IPS-15b (cell line): ENCODE measurements around the gene PISD.
"Not testable (repeated sequence)": the region's sequence is repeated elsewhere in the genome, so short reads cannot be mapped to it uniquely, and the experiment has no call there.

Experiments
- H3K27me3 ChIP-seq: one replicate; pipeline ENCODE4 v1.6.1; 2013; ENCODE audit warnings: low read length; ENCODE audit not compliant: control insufficient read depth, insufficient read depth
- H3K36me3 ChIP-seq: one replicate; pipeline ENCODE4 v1.6.1; 2013; ENCODE audit warnings: low read length; ENCODE audit not compliant: control insufficient read depth, insufficient read depth
- H3K4me1 ChIP-seq: one replicate; pipeline ENCODE4 v1.6.1; 2013; ENCODE audit warnings: mild to moderate bottlenecking, low read length; ENCODE audit not compliant: control insufficient read depth, insufficient read depth
- H3K4me3 ChIP-seq: one replicate; pipeline ENCODE4 v1.5.1; 2013; ENCODE audit warnings: low read depth, low read length
- H3K9ac ChIP-seq: one replicate; pipeline ENCODE4 v1.6.1; 2013; ENCODE audit warnings: low read depth, mild to moderate bottlenecking, low read length
- H3K9me3 ChIP-seq: one replicate; pipeline ENCODE4 v1.6.1; 2013; ENCODE audit warnings: mild to moderate bottlenecking, low read length; ENCODE audit not compliant: control insufficient read depth, insufficient read depth

PISD gene

DNA sequence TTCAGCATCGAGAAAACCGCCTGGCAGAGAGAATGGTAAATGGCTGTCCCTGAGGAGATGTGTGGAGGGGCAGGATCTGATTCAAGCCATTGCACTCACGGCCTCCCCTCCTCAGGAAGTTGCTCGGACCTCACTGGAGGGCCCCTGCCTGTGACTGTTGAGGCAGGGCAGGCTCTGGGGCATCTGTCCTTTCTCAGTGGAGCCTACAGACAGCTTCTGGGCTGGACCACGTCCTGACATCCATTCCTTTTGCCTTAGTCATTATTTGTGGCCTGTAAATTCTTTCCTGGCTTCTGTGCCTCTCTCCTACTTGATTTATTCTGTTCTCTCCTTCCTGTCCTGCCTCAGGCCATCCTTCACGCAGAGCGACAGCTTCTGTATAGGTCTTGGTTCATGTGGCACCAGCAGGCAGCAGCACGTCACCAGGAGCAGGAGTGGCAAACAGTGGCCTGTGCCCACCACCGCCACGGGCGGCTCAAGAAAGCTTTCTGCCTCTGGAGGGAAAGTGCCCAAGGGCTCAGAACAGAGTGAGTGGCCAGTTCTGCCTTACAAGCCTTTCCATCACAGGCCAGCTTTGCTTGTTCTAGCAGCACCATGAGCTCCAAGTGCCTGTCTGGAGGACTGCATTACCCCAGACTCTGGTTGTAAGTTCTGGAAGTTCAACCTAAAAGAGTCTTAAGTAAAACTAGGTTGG lies 59.6 kb downstream of the PISD start:
- no peak overlapping the region for H3K9ac ChIP-seq
- no peaks in the 10 kb centered on the region for H3K27me3 ChIP-seq
- H3K36me3 ChIP-seq: peaks cover 4% of the 10 kb centered on the region
- H3K9me3 ChIP-seq: no peaks in the 10 kb centered on the region
- no peak overlapping the region for H3K4me3 ChIP-seq
- H3K4me1 ChIP-seq: no peaks in the 10 kb centered on the region

DNA sequence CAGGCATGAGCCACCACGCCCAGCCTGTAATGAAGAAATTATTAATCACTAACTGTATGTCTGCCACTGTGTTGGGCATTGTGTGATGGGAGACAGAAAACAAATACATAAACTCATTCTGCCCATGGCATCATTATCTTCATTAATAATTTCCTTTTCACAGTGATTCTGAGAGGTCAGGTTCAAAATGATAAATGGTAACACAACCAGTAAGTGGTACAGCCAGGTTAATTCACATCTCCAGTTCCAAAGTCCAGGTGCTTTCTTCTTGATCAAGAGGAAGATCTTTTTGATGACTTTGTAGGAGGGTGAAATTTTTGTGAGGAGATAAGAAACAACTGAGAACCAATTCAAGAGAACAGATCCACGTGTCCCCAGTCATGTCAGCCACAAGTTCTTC lies 66.7 kb downstream of the PISD start:
- Histone ChIP-seq H3K36me3 (no peaks in the 10 kb centered on the region), H3K9ac (no peak overlapping the region), H3K27me3 (no peaks in the 10 kb centered on the region), H3K4me3 (no peak overlapping the region), H3K9me3 (no peaks in the 10 kb centered on the region), H3K4me1 (no peaks in the 10 kb centered on the region)

DNA sequence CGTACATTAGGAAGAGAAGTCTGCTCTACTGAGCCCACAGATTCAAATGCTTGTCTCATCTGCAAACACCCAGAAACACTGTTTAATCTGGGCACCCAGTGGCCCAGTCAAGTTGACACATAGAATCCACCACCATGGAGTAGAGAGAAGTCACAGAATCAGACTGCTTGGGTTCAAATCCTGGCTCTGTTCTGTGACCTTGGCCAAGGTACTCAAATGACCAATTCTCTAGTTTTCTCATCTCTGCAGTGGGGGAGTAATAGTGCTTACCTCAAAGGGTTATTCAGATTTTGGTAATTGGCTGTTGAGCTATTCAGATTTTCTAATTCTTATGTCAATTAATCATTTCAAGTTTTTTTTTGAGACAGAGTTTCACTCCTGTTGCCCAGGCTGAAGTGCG lies 71.9 kb downstream of the PISD start:
- not testable (repeated sequence) for H3K27me3 ChIP-seq, H3K9me3 ChIP-seq, H3K4me3 ChIP-seq, H3K36me3 ChIP-seq, H3K4me1 ChIP-seq, H3K9ac ChIP-seq

DNA sequence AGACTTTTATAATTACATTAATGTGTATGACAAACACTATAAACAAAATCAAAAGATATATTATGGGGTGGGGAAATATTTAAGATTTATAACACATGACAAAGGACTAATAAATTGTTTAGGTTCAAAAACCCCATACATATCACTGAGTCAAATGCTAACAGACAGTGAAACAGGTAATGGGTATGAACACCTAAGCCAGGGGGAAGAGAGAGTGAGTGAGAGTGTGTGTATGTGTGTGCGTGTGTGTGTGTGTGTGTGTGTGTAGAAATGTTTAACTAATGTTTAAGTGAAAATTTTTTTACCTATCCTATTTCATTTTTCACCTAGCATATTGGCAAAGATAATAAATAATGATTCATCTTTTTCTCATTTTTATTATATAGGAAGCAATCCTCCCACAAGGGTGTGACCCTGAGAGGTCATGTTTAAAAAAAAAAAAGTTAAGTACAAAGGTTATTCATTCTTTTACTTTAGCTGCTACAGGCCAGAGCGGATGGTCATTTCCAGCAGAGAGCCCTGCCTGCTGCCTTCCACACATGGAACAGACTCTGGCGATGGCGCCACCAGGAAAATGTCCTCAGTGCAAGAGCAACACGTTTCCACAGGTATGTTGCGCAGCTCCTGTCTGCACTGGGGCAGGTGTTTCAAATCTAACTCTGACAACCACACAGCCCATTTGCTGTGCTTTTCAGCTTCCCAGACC lies 72.9 kb downstream of the PISD start:
- H3K4me3 ChIP-seq: no peak overlapping the region
- no peak overlapping the region for H3K9ac ChIP-seq
- H3K36me3 ChIP-seq: no peaks in the 10 kb centered on the region
- H3K27me3 ChIP-seq: no peaks in the 10 kb centered on the region
- no peaks in the 10 kb centered on the region for H3K9me3 ChIP-seq
- no peaks in the 10 kb centered on the region for H3K4me1 ChIP-seq

DNA sequence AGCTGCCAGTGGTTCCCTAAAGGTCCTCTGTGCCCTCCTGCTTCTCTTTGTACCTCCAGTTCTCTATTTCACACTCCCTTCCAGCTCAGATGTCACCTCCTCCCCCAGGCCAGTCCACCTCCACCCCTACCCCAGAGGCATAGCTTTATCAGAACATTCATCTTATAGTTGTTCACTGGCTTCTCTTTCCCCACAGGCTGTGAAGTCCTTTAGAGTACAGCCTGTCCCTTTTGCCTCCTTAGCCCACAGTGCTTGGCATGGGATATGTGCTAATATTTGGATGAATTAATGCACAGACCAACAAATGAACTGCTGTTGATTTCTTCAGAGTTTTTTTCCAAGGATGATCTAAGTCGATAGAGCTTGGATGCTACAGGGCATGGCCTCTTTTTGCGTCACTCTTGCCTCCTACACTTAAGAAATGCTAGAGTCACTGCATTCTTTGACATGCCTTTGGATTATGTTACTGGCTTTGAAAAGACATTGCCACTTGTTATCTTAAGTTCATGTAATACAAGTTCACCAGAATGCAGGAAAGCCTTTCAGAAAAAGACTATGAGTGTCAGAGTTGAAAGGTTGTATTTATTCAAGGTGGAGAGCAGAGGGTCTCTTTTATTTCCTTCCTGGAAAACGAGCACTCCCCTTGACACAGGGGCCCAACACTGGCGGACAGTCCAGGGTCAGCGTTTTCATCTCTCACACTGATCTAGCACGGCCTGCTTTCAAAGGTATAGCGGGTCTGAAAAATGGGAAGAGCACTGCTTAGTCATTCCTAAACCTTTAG lies 75.7 kb downstream of the PISD start:
- Histone ChIP-seq H3K9ac (no peak overlapping the region), H3K4me1 (no peaks in the 10 kb centered on the region), H3K27me3 (no peaks in the 10 kb centered on the region), H3K9me3 (no peaks in the 10 kb centered on the region), H3K4me3 (no peak overlapping the region), H3K36me3 (no peaks in the 10 kb centered on the region)

DNA sequence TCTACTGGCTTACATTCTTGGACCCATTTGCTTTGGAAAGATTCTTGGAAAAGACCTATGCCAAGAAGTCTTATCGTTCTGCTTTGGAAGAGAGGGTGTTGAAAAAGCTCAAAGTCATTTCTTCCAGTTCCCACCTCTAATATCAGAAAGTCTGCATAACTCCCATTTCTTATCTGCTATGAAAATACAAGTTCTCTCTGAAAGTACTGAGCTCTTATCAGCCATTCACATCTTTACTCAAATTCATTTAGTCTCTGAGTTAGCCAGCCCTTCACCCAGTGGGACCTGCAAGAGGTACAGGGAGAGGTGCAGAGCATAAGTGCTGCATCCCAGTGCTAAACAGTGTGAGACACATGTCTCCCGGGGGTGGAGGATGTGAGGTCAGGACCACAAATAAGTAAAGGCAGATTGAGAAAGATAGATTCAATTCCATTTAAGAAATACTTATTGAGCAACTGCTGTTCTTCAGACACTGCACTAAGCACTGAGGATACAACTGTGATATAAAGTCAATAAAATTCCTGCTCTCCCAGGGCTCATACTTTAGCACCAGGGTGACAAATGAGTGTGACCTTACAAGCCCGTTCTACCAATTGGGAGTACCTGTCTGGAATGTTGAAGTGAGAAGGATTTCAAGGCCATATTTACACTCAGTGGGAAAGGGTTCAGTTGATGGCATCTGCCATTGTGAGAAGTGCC lies 76.7 kb downstream of the PISD start:
- Histone ChIP-seq H3K9ac (no peak overlapping the region), H3K4me3 (no peak overlapping the region), H3K27me3 (no peaks in the 10 kb centered on the region), H3K36me3 (no peaks in the 10 kb centered on the region), H3K9me3 (no peaks in the 10 kb centered on the region), H3K4me1 (no peaks in the 10 kb centered on the region)

DNA sequence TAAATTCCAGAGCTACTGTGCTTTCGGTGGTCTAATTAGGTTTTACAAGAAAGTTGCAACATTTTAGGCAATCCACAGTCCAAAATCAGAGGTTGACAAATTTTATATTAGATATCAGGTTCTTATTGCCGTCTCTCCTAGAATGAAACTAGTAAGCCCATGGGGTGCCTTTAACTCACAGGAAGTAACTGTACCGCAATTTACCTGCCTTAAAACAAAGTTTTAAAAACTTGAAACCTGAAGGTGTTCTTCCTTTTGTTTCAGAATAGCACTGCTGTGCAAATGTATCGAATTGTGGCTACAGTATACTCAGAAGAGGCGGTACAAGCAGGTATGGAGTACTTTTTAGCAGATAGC lies 77.2 kb downstream of the PISD start:
- Histone ChIP-seq H3K27me3 (no peaks in the 10 kb centered on the region), H3K9me3 (no peaks in the 10 kb centered on the region), H3K36me3 (no peaks in the 10 kb centered on the region), H3K4me1 (no peaks in the 10 kb centered on the region), H3K9ac (no peak overlapping the region), H3K4me3 (no peak overlapping the region)

DNA sequence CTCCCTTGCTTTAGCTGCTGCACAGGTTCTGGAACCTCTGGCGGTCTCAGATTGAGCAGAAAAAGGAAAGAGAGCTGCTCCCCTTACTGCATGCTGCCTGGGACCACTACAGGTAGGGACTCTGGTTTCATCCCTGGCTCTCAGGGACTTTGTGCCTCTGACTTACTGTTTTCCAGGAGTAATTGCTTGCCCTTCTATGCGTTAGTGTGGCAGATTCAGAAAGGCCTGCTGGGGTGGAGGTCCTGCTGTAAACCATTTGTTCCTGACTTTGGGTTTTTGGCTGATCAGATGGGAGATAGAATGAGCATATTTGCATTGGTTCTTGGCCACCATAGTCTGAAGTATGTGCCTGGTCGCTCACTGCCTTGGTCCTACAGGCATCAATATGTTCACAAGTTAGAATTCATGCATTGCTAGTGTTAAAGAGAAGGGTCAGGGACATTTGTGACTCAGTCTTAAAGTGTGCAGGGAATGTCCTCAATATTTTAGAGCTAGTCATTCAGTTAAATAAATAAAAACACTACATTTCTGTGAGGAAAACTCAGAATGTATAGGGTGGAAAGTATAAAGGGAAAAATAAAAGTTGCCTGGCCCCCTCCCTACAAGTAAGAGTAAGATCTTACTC lies 78.0 kb downstream of the PISD start:
- Histone ChIP-seq H3K9me3 (no peaks in the 10 kb centered on the region), H3K27me3 (no peaks in the 10 kb centered on the region), H3K4me3 (no peak overlapping the region), H3K4me1 (no peaks in the 10 kb centered on the region), H3K36me3 (no peaks in the 10 kb centered on the region), H3K9ac (no peak overlapping the region)

DNA sequence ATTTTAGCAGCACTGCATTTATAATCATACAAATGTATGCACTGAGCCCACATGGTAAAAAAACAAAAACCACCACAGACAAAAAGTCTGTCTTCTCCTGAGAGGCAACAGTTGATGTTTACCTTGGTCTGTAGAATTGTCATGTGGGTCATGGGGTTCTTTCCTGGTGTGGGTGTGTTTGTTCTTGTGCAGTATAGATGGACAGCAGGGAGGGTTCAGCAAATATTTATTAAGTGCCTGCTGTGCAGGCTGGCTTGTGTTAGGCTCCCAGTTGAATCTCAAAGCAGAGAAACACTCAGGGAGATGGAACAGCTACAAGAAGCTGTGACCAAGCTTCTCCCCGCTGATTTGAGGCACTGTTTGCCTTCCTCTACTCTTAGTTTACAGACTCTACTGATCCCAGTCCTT lies 82.2 kb downstream of the PISD start:
- Histone ChIP-seq H3K9me3 (no peaks in the 10 kb centered on the region), H3K9ac (no peak overlapping the region), H3K36me3 (peaks cover 2% of the 10 kb centered on the region), H3K27me3 (no peaks in the 10 kb centered on the region), H3K4me1 (no peaks in the 10 kb centered on the region), H3K4me3 (no peak overlapping the region)

DNA sequence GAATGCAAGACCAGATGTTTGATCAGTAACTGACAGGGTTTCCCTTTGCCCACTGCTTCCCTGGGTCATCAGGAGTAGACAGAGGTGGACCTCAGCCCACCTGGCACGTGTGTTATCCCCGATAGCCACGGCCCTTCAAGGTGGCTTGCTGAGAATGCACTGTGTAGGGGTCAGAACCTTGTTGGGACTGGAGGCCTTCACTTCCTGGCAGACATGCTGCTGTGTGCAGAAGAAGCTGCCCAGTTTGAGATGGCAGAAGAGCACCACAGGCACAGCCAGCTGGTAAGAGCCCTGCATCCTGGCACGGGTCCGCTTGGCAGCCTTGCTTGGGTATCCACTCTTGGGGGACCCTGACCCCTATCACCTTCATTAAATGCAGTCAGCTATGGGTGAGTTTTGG lies 83.8 kb downstream of the PISD start:
- H3K36me3 ChIP-seq: peaks cover 2% of the 10 kb centered on the region
- H3K4me1 ChIP-seq: no peaks in the 10 kb centered on the region
- no peaks in the 10 kb centered on the region for H3K9me3 ChIP-seq
- H3K9ac ChIP-seq: no peak overlapping the region
- H3K4me3 ChIP-seq: no peak overlapping the region
- no peaks in the 10 kb centered on the region for H3K27me3 ChIP-seq

DNA sequence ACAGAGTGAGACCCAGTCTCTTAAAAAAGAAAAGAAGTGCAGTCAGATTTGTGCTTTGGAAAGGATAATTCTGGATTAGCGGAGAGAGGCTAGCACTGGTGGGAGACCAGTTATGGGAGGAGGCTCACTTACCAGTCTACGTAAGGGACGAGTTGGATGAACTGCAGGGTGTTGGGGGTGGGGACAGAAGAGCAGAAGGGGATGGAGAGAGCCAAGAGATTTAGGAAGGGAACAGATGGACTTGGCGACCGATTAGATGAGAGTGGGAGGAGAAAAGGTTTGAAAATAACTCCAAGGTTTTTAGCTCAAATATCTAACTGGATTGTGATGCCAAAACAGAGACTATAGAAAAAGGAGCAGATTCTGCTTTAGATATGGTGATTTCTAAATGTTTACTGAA lies 84.3 kb downstream of the PISD start:
- Histone ChIP-seq H3K27me3 (no peaks in the 10 kb centered on the region), H3K4me1 (no peaks in the 10 kb centered on the region), H3K36me3 (peaks cover 2% of the 10 kb centered on the region), H3K9me3 (no peaks in the 10 kb centered on the region), H3K4me3 (no peak overlapping the region), H3K9ac (no peak overlapping the region)
